Mucosa of stomach (tissue), 1 donor: ENCODE results near the gene PIGP.
"Not testable (repeated sequence)": the region's sequence is repeated elsewhere in the genome, so short reads cannot be mapped to it uniquely, and the experiment has no call there.

Experiments
- H3K27me3 ChIP-seq: one replicate; pipeline ENCODE4 v1.7.0; 2013; ENCODE audit warnings: mild to moderate bottlenecking, low read length; ENCODE audit not compliant: control insufficient read depth, insufficient read depth
- H3K36me3 ChIP-seq: one replicate; pipeline ENCODE4 v1.7.0; 2013; ENCODE audit warnings: low read length; ENCODE audit not compliant: control insufficient read depth, insufficient read depth
- H3K4me1 ChIP-seq: one replicate; pipeline ENCODE4 v1.7.0; 2013; ENCODE audit warnings: mild to moderate bottlenecking, low read length; ENCODE audit not compliant: control insufficient read depth, insufficient read depth
- H3K4me3 ChIP-seq: one replicate; pipeline ENCODE4 v1.7.0; 2013; ENCODE audit warnings: low read length
- H3K9ac ChIP-seq: one replicate; pipeline ENCODE4 v1.7.0; 2013; ENCODE audit warnings: mild to moderate bottlenecking, low read length, moderate library complexity
- H3K9me3 ChIP-seq: one replicate; pipeline ENCODE4 v1.7.0; 2013; ENCODE audit warnings: mild to moderate bottlenecking, low read length, moderate library complexity; ENCODE audit not compliant: control insufficient read depth
- donor health status: Pancreatic carcinoma.

The PIGP gene

GRCh38 chr21:37036177-37036576 is 36.7 kb downstream of the PIGP start:
- no peaks in the 10 kb centered on the region for H3K4me1 ChIP-seq
- H3K9me3 ChIP-seq = no peaks in the 10 kb centered on the region
- H3K4me3 ChIP-seq = no peak overlapping the region
- no peaks in the 10 kb centered on the region for H3K36me3 ChIP-seq
- H3K27me3 ChIP-seq = no peaks in the 10 kb centered on the region
- no peak overlapping the region for H3K9ac ChIP-seq

GRCh38 chr21:37034394-37034793 is 38.5 kb downstream of the PIGP start:
- not testable (repeated sequence) for H3K4me1 ChIP-seq, H3K9ac ChIP-seq, H3K9me3 ChIP-seq, H3K36me3 ChIP-seq, H3K27me3 ChIP-seq, H3K4me3 ChIP-seq

GRCh38 chr21:37032877-37033471 is 39.9 kb downstream of the PIGP start:
- Histone ChIP-seq H3K9ac (no peak overlapping the region), H3K4me3 (no peak overlapping the region), H3K4me1 (no peaks in the 10 kb centered on the region), H3K27me3 (no peaks in the 10 kb centered on the region), H3K36me3 (no peaks in the 10 kb centered on the region), H3K9me3 (no peaks in the 10 kb centered on the region)

- no peaks in the 10 kb centered on the region for H3K4me1 ChIP-seq
- no peaks in the 10 kb centered on the region for H3K9me3 ChIP-seq
- H3K4me3 ChIP-seq = no peak overlapping the region
Measured at GRCh38 chr21:37032293-37032692, 40.6 kb downstream of the PIGP start.

GRCh38 chr21:37030864-37031263 is 42.0 kb downstream of the PIGP start:
- Histone ChIP-seq H3K9ac (no peak overlapping the region), H3K36me3 (no peaks in the 10 kb centered on the region), H3K4me1 (no peaks in the 10 kb centered on the region), H3K9me3 (no peaks in the 10 kb centered on the region), H3K4me3 (no peak overlapping the region), H3K27me3 (no peaks in the 10 kb centered on the region)

More at GRCh38 chr21:37032293-37032692, 40.6 kb downstream of the PIGP start:
- Histone ChIP-seq H3K9ac (no peak overlapping the region), H3K27me3 (no peaks in the 10 kb centered on the region), H3K36me3 (no peaks in the 10 kb centered on the region)

- Histone ChIP-seq H3K4me1 (no peaks in the 10 kb centered on the region), H3K9me3 (no peaks in the 10 kb centered on the region), H3K27me3 (no peaks in the 10 kb centered on the region), H3K9ac (no peak overlapping the region), H3K36me3 (no peaks in the 10 kb centered on the region), H3K4me3 (no peak overlapping the region)
Measured at GRCh38 chr21:37028570-37028969, 44.3 kb downstream of the PIGP start.

GRCh38 chr21:37026499-37026898 is 46.4 kb downstream of the PIGP start:
- H3K27me3 ChIP-seq = no peaks in the 10 kb centered on the region
- H3K9me3 ChIP-seq = no peaks in the 10 kb centered on the region
- no peaks in the 10 kb centered on the region for H3K36me3 ChIP-seq
- H3K4me3 ChIP-seq = no peak overlapping the region
- H3K9ac ChIP-seq = no peak overlapping the region
- no peaks in the 10 kb centered on the region for H3K4me1 ChIP-seq

GRCh38 chr21:37017951-37018679 is 54.8 kb downstream of the PIGP start:
- Histone ChIP-seq H3K9me3 (no peaks in the 10 kb centered on the region), H3K27me3 (no peaks in the 10 kb centered on the region), H3K9ac (no peak overlapping the region), H3K36me3 (no peaks in the 10 kb centered on the region), H3K4me3 (no peak overlapping the region), H3K4me1 (peaks cover 13% of the 10 kb centered on the region)
